Measurements from ENCODE around the gene KIF16B. TPM values are rescaled to one million over a fixed set of nuclear protein-coding genes. Genes with fewer than 3 reads are reported as not detected.

KIF16B gene
- total RNA-seq, 1 donor from 2014 or later = 8.1 TPM

GRCh38 chr20:16490696-16491095 lies 82.6 kb downstream of the KIF16B start:
- Mint-ChIP-seq H3K36me3 (ENCODE audit: low read depth) (peaks cover 2% of the 10 kb centered on the region), H3K27ac (no peak overlapping the region), H3K4me3 (no peak overlapping the region), H3K9me3 (no peaks in the 10 kb centered on the region), H3K4me1 (ENCODE audit: low read depth) (no peaks in the 10 kb centered on the region), H3K27me3 (ENCODE audit: insufficient read depth) (no peaks in the 10 kb centered on the region)
- intact Hi-C loops (cut with micrococcal nuclease) = no loop called here
- no peak for DNase-seq (ENCODE audit: low spot score)

GRCh38 chr20:16488616-16489015 lies 84.6 kb downstream of the KIF16B start:
- H3K4me1 Mint-ChIP-seq (ENCODE audit: low read depth) = no peaks in the 10 kb centered on the region
- no peak for DNase-seq (ENCODE audit: low spot score)
- H3K9me3 Mint-ChIP-seq = no peaks in the 10 kb centered on the region
- H3K4me3 Mint-ChIP-seq = no peak overlapping the region
- intact Hi-C loops (cut with micrococcal nuclease) = no loop called here
- no peak overlapping the region for H3K27ac Mint-ChIP-seq
- no peaks in the 10 kb centered on the region for H3K27me3 Mint-ChIP-seq (ENCODE audit: insufficient read depth)
- H3K36me3 Mint-ChIP-seq (ENCODE audit: low read depth) = peaks cover 3% of the 10 kb centered on the region

- Mint-ChIP-seq H3K4me1 (ENCODE audit: low read depth) (no peaks in the 10 kb centered on the region), H3K27me3 (ENCODE audit: insufficient read depth) (no peaks in the 10 kb centered on the region), H3K27ac (no peak overlapping the region), H3K4me3 (no peak overlapping the region), H3K9me3 (no peaks in the 10 kb centered on the region), H3K36me3 (ENCODE audit: low read depth) (peaks cover 3% of the 10 kb centered on the region)
- DNase-seq (ENCODE audit: low spot score) = no peak
- intact Hi-C loops (cut with micrococcal nuclease) = no loop called here
These were observed 85.2 kb downstream of the KIF16B start for GRCh38 chr20:16488086-16488485.

- intact Hi-C loops (cut with micrococcal nuclease) = no loop called here
- Mint-ChIP-seq H3K4me1 (ENCODE audit: low read depth) (no peaks in the 10 kb centered on the region), H3K27ac (no peak overlapping the region), H3K36me3 (ENCODE audit: low read depth) (peaks cover 2% of the 10 kb centered on the region), H3K9me3 (no peaks in the 10 kb centered on the region), H3K4me3 (no peak overlapping the region), H3K27me3 (ENCODE audit: insufficient read depth) (no peaks in the 10 kb centered on the region)
- no peak for DNase-seq (ENCODE audit: low spot score)
These were observed 86.7 kb downstream of the KIF16B start for GRCh38 chr20:16486532-16486931.

DNA sequence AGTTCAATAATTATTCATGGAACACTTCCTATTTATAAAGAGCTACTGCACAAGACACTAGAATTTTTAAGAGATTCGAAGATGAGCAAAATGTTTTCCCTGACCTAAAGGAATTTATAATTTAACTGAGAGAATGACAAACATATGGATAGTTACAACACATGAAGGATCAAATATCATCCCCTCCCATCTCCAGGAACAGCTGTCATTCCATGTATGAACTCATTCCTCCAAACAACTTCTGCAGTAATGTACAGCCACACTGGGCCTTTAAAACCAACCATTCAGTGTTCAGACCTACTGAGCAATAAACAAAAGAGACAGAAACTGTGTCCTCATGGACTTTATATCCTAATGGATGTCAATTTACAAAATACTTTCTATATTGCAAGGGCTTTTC lies 87.8 kb downstream of the KIF16B start:
- H3K9me3 Mint-ChIP-seq = no peaks in the 10 kb centered on the region
- H3K27ac Mint-ChIP-seq = no peak overlapping the region
- no peaks in the 10 kb centered on the region for H3K4me1 Mint-ChIP-seq (ENCODE audit: low read depth)
- H3K4me3 Mint-ChIP-seq = no peak overlapping the region
- H3K27me3 Mint-ChIP-seq (ENCODE audit: insufficient read depth) = no peaks in the 10 kb centered on the region
- H3K36me3 Mint-ChIP-seq (ENCODE audit: low read depth) = peaks cover 2% of the 10 kb centered on the region
- intact Hi-C loops (cut with micrococcal nuclease) = no loop called here
- no peak for DNase-seq (ENCODE audit: low spot score)

- no peak for DNase-seq (ENCODE audit: low spot score)
- Mint-ChIP-seq H3K9me3 (no peaks in the 10 kb centered on the region), H3K27ac (no peak overlapping the region), H3K4me1 (ENCODE audit: low read depth) (no peaks in the 10 kb centered on the region), H3K36me3 (ENCODE audit: low read depth) (peaks cover 2% of the 10 kb centered on the region), H3K4me3 (no peak overlapping the region), H3K27me3 (ENCODE audit: insufficient read depth) (no peaks in the 10 kb centered on the region)
- intact Hi-C loops (cut with micrococcal nuclease) = no loop called here
These were observed 90.2 kb downstream of the KIF16B start for GRCh38 chr20:16483024-16483423.

DNA sequence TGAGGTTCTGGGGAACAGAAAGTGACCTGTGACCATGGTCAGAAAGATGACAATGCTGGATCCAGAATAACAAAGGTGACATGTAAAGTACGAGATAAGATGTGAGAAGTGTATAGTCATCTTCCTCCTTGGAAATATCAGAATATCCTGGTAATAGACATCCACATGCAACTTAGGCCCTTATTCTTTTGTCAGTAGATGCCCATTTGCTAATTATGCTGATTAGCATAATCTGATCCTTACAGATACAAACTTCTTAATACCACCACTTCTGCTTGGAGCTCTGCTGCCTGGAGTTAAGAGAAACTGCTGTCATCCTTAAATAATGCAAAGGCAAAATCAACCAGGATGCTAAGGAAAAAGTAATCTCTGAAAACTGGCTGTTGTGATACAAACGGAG lies 91.3 kb downstream of the KIF16B start:
- Mint-ChIP-seq H3K36me3 (ENCODE audit: low read depth) (peaks cover 2% of the 10 kb centered on the region), H3K4me1 (ENCODE audit: low read depth) (peaks cover 8% of the 10 kb centered on the region), H3K27me3 (ENCODE audit: insufficient read depth) (no peaks in the 10 kb centered on the region), H3K4me3 (no peak overlapping the region), H3K9me3 (no peaks in the 10 kb centered on the region), H3K27ac (no peak overlapping the region)
- no peak for DNase-seq (ENCODE audit: low spot score)
- intact Hi-C loops (cut with micrococcal nuclease) = no loop called here

DNA sequence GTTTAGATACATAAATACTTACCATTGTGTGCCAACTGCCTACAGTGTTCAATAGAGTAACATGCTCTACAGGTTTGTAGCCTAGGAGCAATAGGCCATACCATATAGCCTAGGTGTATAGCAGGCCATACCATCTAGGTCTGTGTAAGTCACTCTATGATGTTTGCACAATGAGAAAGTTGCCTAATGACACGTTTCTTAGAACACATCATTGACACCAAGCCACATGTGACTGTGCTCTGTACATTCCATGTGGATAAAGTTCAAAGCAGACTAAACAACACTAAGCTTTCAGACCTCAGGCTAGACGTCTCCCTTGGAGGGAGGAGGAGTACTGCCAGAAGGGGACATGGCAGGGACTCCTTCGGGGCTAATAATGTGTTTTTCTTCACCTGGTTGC lies 93.6 kb downstream of the KIF16B start:
- no peaks in the 10 kb centered on the region for H3K27me3 Mint-ChIP-seq (ENCODE audit: insufficient read depth)
- no peak overlapping the region for H3K4me3 Mint-ChIP-seq
- H3K36me3 Mint-ChIP-seq (ENCODE audit: low read depth) = peaks cover 2% of the 10 kb centered on the region
- no peaks in the 10 kb centered on the region for H3K9me3 Mint-ChIP-seq
- intact Hi-C loops (cut with micrococcal nuclease) = no loop called here
- H3K27ac Mint-ChIP-seq = no peak overlapping the region
- no peak for DNase-seq (ENCODE audit: low spot score)
- peaks cover 8% of the 10 kb centered on the region for H3K4me1 Mint-ChIP-seq (ENCODE audit: low read depth)

GRCh38 chr20:16477632-16478031 lies 95.6 kb downstream of the KIF16B start:
- no peak overlapping the region for H3K4me3 Mint-ChIP-seq
- peaks cover 8% of the 10 kb centered on the region for H3K4me1 Mint-ChIP-seq (ENCODE audit: low read depth)
- H3K27me3 Mint-ChIP-seq (ENCODE audit: insufficient read depth) = no peaks in the 10 kb centered on the region
- intact Hi-C loops (cut with micrococcal nuclease) = no loop called here
- no peaks in the 10 kb centered on the region for H3K9me3 Mint-ChIP-seq
- DNase-seq (ENCODE audit: low spot score) = no peak
- H3K27ac Mint-ChIP-seq = no peak overlapping the region
- H3K36me3 Mint-ChIP-seq (ENCODE audit: low read depth) = no peaks in the 10 kb centered on the region

DNA sequence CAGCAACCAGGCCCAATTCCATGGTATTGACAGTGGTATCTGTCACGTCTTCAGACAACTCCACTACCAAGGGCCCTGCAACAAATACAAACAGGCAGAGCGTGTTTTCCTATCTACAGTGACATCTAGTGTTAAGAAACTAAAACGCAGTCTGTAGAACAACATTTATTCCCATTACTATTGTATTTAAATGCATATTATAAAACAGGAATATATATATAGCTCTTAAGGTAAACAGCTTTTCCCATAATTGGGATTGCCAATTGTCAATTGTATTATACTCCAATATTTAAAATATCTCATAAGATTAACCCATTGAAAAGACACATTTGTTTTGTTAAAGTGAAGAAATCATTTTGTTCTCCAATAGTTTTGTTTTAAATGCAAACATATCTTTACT lies 97.2 kb downstream of the KIF16B start:
- H3K9me3 Mint-ChIP-seq = no peaks in the 10 kb centered on the region
- H3K36me3 Mint-ChIP-seq (ENCODE audit: low read depth) = no peaks in the 10 kb centered on the region
- H3K27ac Mint-ChIP-seq = no peak overlapping the region
- intact Hi-C loops (cut with micrococcal nuclease) = no loop called here
- no peak for DNase-seq (ENCODE audit: low spot score)
- peaks cover 8% of the 10 kb centered on the region for H3K4me1 Mint-ChIP-seq (ENCODE audit: low read depth)
- H3K27me3 Mint-ChIP-seq (ENCODE audit: insufficient read depth) = no peaks in the 10 kb centered on the region
- no peak overlapping the region for H3K4me3 Mint-ChIP-seq

DNA sequence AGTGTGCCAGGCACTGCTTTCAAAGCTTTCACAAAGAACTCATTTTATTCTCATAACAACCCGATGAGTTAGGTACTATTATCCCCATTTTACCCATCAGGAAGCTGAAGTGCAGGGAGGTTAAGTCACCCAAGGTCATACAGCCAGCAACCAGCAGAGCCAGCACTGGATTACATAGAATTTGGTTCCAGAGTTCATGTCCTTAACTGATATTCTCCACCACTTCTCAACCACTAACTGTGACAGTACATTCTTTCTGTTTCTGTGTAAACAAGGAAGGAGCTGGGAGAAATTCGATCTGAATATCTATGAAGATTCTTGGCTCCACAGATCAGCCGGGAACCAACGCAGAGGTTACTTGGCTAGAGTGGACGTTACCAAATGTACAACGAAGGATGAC lies 98.0 kb downstream of the KIF16B start:
- Mint-ChIP-seq H3K9me3 (no peaks in the 10 kb centered on the region), H3K4me1 (ENCODE audit: low read depth) (peaks cover 8% of the 10 kb centered on the region), H3K36me3 (ENCODE audit: low read depth) (no peaks in the 10 kb centered on the region), H3K27ac (no peak overlapping the region), H3K4me3 (no peak overlapping the region), H3K27me3 (ENCODE audit: insufficient read depth) (no peaks in the 10 kb centered on the region)
- intact Hi-C loops (cut with micrococcal nuclease) = no loop called here
- DNase-seq (ENCODE audit: low spot score) = no peak

GRCh38 chr20:16474363-16474762 lies 98.9 kb downstream of the KIF16B start:
- Mint-ChIP-seq H3K27me3 (ENCODE audit: insufficient read depth) (no peaks in the 10 kb centered on the region), H3K36me3 (ENCODE audit: low read depth) (no peaks in the 10 kb centered on the region), H3K4me1 (ENCODE audit: low read depth) (peaks cover 8% of the 10 kb centered on the region), H3K9me3 (no peaks in the 10 kb centered on the region), H3K27ac (no peak overlapping the region), H3K4me3 (no peak overlapping the region)
- intact Hi-C loops (cut with micrococcal nuclease) = no loop called here
- no peak for DNase-seq (ENCODE audit: low spot score)

- Mint-ChIP-seq H3K4me3 (no peak overlapping the region), H3K36me3 (ENCODE audit: low read depth) (no peaks in the 10 kb centered on the region), H3K9me3 (no peaks in the 10 kb centered on the region), H3K27ac (no peak overlapping the region), H3K27me3 (ENCODE audit: insufficient read depth) (no peaks in the 10 kb centered on the region), H3K4me1 (ENCODE audit: low read depth) (peaks cover under 1% of the 10 kb centered on the region)
- intact Hi-C loops (cut with micrococcal nuclease) = no loop called here
- DNase-seq (ENCODE audit: low spot score) = no peak
These were observed 101.0 kb downstream of the KIF16B start for GRCh38 chr20:16472045-16472872.

DNA sequence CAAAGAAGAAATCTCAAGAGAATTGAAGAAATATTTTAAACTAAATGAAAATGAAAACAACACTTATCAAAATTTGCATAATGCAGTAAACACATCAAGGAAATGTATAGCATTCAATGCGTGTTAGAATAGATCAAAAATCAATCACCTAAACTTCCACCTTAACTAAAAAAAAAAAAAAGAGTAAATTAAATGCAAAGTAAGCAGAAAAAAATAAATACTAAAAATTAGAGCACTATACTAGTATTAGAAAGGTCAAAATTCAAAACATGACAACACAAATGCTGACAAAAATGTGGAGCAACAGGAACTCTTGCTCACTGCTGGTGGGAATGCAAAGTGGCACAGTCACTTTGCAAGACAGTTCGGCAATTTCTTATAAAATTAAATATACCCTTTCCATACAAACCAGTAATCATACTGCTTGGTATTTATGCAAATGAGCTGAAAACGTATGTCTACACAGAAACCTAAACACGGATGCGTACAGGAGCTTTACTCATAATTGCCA lies 103.8 kb downstream of the KIF16B start:
- no peak for DNase-seq (ENCODE audit: low spot score)
- Mint-ChIP-seq H3K4me1 (ENCODE audit: low read depth) (no peaks in the 10 kb centered on the region), H3K27me3 (ENCODE audit: insufficient read depth) (no peaks in the 10 kb centered on the region), H3K4me3 (no peak overlapping the region), H3K27ac (no peak overlapping the region), H3K36me3 (ENCODE audit: low read depth) (no peaks in the 10 kb centered on the region), H3K9me3 (no peaks in the 10 kb centered on the region)
- intact Hi-C loops (cut with micrococcal nuclease) = no loop called here

Data from activated T-helper 1 cell treated with anti-CD3 and anti-CD28 coated beads, Interleukin-12 subunit alpha, Interleukin-12 subunit beta, Interleukin-2, Interleukin-4 antibody, amounts not matched to agents 30 ng/mL and 10 ng/mL and 1 ng/mL, durations not matched to agents 14 hours and 24 hours and 36 hours (primary cell).